OCI-LY1 (cell line): ENCODE measurements around the gene VAMP4.
"Not testable (repeated sequence)": the region's sequence is repeated elsewhere in the genome, so short reads cannot be mapped to it uniquely, and the experiment has no call there.

Experiments used
- H2AFZ ChIP-seq: fragments of 200-600 bp; sonication (generic), shearing (Covaris generic); 2 replicates; pipeline ENCODE4 v1.6.0; 2014; ENCODE audit warnings: antibody characterized with exemption, mild to moderate bottlenecking, low read length
- H3F3A ChIP-seq: fragments of 200-600 bp; sonication (generic), shearing (Covaris generic); 2 replicates; pipeline ENCODE4 v1.6.0; 2014; ENCODE audit warnings: mild to moderate bottlenecking, antibody characterized with exemption, low read length, moderate library complexity; ENCODE audit not compliant: insufficient read depth
- H3K27ac ChIP-seq: fragments of 200-600 bp; sonication (generic); 2 replicates; pipeline ENCODE4 v1.5.1; 2014; ENCODE audit warnings: low read length, mixed run types, mild to moderate bottlenecking, low read depth; ENCODE audit not compliant: poor library complexity, severe bottlenecking
- H3K27me3 ChIP-seq: fragments of 200-600 bp; sonication (generic); 2 replicates; pipeline ENCODE4 v1.6.0; 2014; ENCODE audit warnings: antibody characterized with exemption, mild to moderate bottlenecking, low read length, moderate library complexity; ENCODE audit not compliant: insufficient read depth
- H3K36me3 ChIP-seq: fragments of 200-600 bp; sonication (generic); 2 replicates; pipeline ENCODE4 v1.6.1; 2014; ENCODE audit warnings: mild to moderate bottlenecking, antibody characterized with exemption, low read length, moderate library complexity, mixed read lengths; ENCODE audit not compliant: insufficient read depth
- H3K4me1 ChIP-seq: fragments of 200-600 bp; sonication (generic); 2 replicates; pipeline ENCODE4 v1.5.1; 2014; ENCODE audit warnings: mild to moderate bottlenecking, low read length, moderate library complexity; ENCODE audit not compliant: insufficient read depth, severe bottlenecking
- H3K4me2 ChIP-seq: fragments of 200-600 bp; sonication (generic), shearing (Covaris generic); 2 replicates; pipeline ENCODE4 v1.6.1; 2014; ENCODE audit warnings: low read length
- H3K4me3 ChIP-seq: fragments of 200-600 bp; sonication (generic); 2 replicates; pipeline ENCODE4 v1.5.1; 2014; ENCODE audit warnings: low read length, low read depth, mild to moderate bottlenecking, mixed read lengths; ENCODE audit not compliant: poor library complexity, severe bottlenecking
- H3K79me2 ChIP-seq: fragments of 200-600 bp; shearing (Covaris generic); 2 replicates; pipeline ENCODE4 v1.6.1; 2016; ENCODE audit warnings: mixed run types, low read length, mixed read lengths; ENCODE audit not compliant: insufficient read depth
- H3K9ac ChIP-seq: fragments of 200-600 bp; sonication (generic), shearing (Covaris generic); 2 replicates; pipeline ENCODE4 v1.6.1; 2014; ENCODE audit warnings: mild to moderate bottlenecking, low read length, mixed read lengths
- H3K9me2 ChIP-seq: fragments of 200-600 bp; sonication (generic), shearing (Covaris generic); 2 replicates; pipeline ENCODE4 v1.6.1; 2014; ENCODE audit warnings: low read depth, mild to moderate bottlenecking, low read length, mixed read lengths
- H3K9me3 ChIP-seq: fragments of 200-600 bp; shearing (Covaris generic); 2 replicates; pipeline ENCODE4 v1.6.1; 2014; ENCODE audit warnings: low read length, mixed read lengths
- H4K20me1 ChIP-seq: fragments of 200-600 bp; sonication (generic), shearing (Covaris generic); 2 replicates; pipeline ENCODE4 v1.6.0; 2016; ENCODE audit warnings: mild to moderate bottlenecking, low read length; ENCODE audit not compliant: insufficient read depth
- CTCF ChIP-seq: fragments of 200-600 bp; sonication (generic), shearing (Covaris generic); IDR thresholded peaks from 2 replicates; pipeline ENCODE4 v1.5.1; 2017; ENCODE audit warnings: mild to moderate bottlenecking, antibody characterized with exemption, low read length, moderate library complexity, mixed read lengths
- EZH2 ChIP-seq: fragments of 200-600 bp; sonication (generic), shearing (Covaris generic); IDR thresholded peaks from 2 replicates; pipeline ENCODE4 v1.8.0; 2017; ENCODE audit warnings: borderline replicate concordance, mixed run types, mild to moderate bottlenecking, antibody characterized with exemption, low read length, moderate library complexity, mixed read lengths

The VAMP4 gene

GRCh38 chr1:171699531-171699930, 42.3 kb downstream of the VAMP4 start:
- Histone ChIP-seq H3K9me3 (no peaks in the 10 kb centered on the region), H2AFZ (no peak overlapping the region), H3K27me3 (no peaks in the 10 kb centered on the region), H4K20me1 (no peaks in the 10 kb centered on the region), H3K4me1 (no peaks in the 10 kb centered on the region), H3F3A (no peaks in the 10 kb centered on the region), H3K4me3 (no peak overlapping the region), H3K9ac (no peak overlapping the region), H3K36me3 (no peaks in the 10 kb centered on the region), H3K27ac (no peak overlapping the region), H3K9me2 (no peaks in the 10 kb centered on the region), H3K79me2 (no peaks in the 10 kb centered on the region), H3K4me2 (no peak overlapping the region)
- TF ChIP-seq EZH2 (no peak), CTCF (no peak)

DNA sequence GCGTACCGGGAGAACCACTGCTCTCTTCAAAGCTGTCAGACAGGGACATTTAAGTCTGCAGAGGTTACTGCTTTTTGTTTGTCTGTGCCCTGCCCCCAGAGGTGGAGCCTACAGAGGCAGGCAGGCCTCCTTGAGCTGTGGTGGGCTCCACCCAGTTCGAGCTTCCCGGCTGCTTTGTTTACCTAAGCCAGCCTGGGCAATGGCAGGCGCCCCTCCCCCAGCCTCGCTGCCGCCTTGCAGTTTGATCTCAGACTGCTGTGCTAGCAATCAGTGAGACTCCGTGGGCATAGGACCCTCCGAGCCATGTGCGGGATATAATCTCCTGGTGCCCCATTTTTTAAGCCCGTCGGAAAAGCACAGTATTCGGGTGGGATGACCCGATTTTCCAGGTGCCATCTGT, 46.1 kb downstream of the VAMP4 start:
- H4K20me1 ChIP-seq, H3K9me2 ChIP-seq, H3K27ac ChIP-seq, H3F3A ChIP-seq, H2AFZ ChIP-seq, H3K36me3 ChIP-seq, H3K9me3 ChIP-seq, H3K79me2 ChIP-seq, H3K4me3 ChIP-seq, H3K4me1 ChIP-seq, H3K27me3 ChIP-seq, H3K9ac ChIP-seq, H3K4me2 ChIP-seq: not testable (repeated sequence)

- H3K27me3 ChIP-seq, H3K4me3 ChIP-seq, H2AFZ ChIP-seq, H3K9ac ChIP-seq, H3K36me3 ChIP-seq, H3K79me2 ChIP-seq, H3K27ac ChIP-seq, H4K20me1 ChIP-seq, H3K9me3 ChIP-seq, H3F3A ChIP-seq, H3K9me2 ChIP-seq, H3K4me2 ChIP-seq, H3K4me1 ChIP-seq: not testable (repeated sequence)
These were observed 48.3 kb downstream of the VAMP4 start for GRCh38 chr1:171693541-171693940.

DNA sequence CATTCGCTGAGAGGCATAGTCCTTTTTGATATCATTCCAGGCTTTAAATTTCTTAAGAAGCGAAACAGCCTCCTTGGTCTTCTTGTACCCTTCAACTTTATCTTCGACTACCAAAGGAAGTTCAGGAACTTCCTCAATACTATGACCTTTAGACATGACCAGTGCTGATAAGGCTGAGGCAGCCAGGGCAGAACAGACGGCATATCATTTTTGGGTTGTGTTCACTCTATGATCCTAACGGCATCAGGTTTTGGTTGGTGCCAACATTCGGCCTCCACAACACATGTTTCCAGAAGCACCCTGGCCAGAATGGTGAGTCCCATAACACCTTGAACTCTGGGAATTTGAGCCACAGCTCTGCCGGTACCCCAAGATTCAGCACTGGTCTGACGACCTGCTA, 58.0 kb downstream of the VAMP4 start:
- Histone ChIP-seq H3K9ac (no peak overlapping the region), H3K27ac (no peak overlapping the region), H3K36me3 (no peaks in the 10 kb centered on the region), H3K9me3 (no peaks in the 10 kb centered on the region), H3K27me3 (no peaks in the 10 kb centered on the region), H4K20me1 (no peaks in the 10 kb centered on the region), H3K4me2 (no peak overlapping the region), H2AFZ (no peak overlapping the region), H3K79me2 (no peaks in the 10 kb centered on the region), H3F3A (no peaks in the 10 kb centered on the region), H3K4me1 (no peaks in the 10 kb centered on the region), H3K4me3 (no peak overlapping the region), H3K9me2 (no peaks in the 10 kb centered on the region)
- no peak for TF ChIP-seq EZH2
- TF ChIP-seq CTCF: no peak
